ENCODE data around the gene HORMAD2. TPM values are rescaled to one million over a fixed set of nuclear protein-coding genes. Genes with fewer than 3 reads are reported as not detected.
"Not testable (repeated sequence)": the region's sequence is repeated elsewhere in the genome, so short reads cannot be mapped to it uniquely, and the experiment has no call there.

HORMAD2 gene
- total RNA-seq, 3 donors from 2014 or later: not detected

DNA sequence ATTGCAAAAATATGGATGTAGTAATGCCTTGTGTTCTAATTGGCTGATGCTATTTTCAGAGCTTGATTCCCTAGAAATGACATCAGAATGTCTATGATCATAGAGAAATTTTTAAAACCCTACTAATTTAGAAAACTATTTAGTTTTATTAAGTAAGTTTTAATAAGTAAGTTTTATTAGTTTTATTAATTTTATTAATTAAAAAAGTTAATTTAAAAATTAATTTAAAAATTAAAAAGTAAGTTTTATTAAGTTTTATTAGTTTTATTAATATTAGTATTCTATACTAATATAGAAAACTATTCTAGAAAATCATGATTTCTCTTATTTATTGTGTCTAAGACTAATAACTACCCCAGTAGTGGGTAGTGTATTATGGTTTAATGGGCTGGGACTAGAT lies 8.2 kb downstream of the HORMAD2 start:
- H3K27me3 ChIP-seq: no peaks in the 10 kb centered on the region
- H3K4me1 ChIP-seq: no peaks in the 10 kb centered on the region
- DNase-seq (ENCODE audit: low spot score in 2 of 2): no peak
- TF ChIP-seq, protein P1, sequence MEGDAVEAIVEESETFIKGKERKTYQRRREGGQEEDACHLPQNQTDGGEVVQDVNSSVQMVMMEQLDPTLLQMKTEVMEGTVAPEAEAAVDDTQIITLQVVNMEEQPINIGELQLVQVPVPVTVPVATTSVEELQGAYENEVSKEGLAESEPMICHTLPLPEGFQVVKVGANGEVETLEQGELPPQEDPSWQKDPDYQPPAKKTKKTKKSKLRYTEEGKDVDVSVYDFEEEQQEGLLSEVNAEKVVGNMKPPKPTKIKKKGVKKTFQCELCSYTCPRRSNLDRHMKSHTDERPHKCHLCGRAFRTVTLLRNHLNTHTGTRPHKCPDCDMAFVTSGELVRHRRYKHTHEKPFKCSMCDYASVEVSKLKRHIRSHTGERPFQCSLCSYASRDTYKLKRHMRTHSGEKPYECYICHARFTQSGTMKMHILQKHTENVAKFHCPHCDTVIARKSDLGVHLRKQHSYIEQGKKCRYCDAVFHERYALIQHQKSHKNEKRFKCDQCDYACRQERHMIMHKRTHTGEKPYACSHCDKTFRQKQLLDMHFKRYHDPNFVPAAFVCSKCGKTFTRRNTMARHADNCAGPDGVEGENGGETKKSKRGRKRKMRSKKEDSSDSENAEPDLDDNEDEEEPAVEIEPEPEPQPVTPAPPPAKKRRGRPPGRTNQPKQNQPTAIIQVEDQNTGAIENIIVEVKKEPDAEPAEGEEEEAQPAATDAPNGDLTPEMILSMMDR (IDR thresholded peaks at IDR 0.05): no peak
- no peak for TF ChIP-seq POLR2AphosphoS5 (IDR thresholded peaks at IDR 0.05)
- no peak for TF ChIP-seq POLR2A (IDR thresholded peaks at IDR 0.05)
- no peaks in the 10 kb centered on the region for H3K36me3 ChIP-seq
- H3K4me3 ChIP-seq: no peak overlapping the region
- no peak overlapping the region for H3K27ac ChIP-seq
- intact Hi-C loops (cut with DNase I; ENCODE audit: low total_unique reads): no loop called here
- H3K9me3 ChIP-seq: no peaks in the 10 kb centered on the region

DNA sequence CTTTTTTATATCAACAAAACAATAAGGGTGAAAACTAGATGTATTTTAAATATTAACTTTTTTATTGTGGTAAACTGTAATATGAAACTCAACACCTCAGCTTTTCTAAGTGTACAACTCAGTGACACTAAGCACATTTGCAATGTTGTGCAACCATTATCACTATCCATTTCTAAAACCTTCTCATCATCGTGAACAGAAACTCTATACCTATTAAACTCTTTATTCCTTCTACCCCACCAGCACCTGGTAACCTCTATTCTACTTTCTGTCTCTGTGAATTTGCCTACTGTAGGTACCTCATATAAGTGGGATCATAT lies 9.4 kb downstream of the HORMAD2 start:
- DNase-seq (ENCODE audit: low spot score in 2 of 2): no peak
- no peaks in the 10 kb centered on the region for H3K9me3 ChIP-seq
- TF ChIP-seq POLR2AphosphoS5 (IDR thresholded peaks at IDR 0.05): no peak
- TF ChIP-seq POLR2A (IDR thresholded peaks at IDR 0.05): no peak
- TF ChIP-seq, protein P1 (IDR thresholded peaks at IDR 0.05): no peak
- no peaks in the 10 kb centered on the region for H3K36me3 ChIP-seq
- no peaks in the 10 kb centered on the region for H3K27me3 ChIP-seq
- intact Hi-C loops (cut with DNase I; ENCODE audit: low total_unique reads): no loop called here
- H3K4me3 ChIP-seq: no peak overlapping the region
- H3K27ac ChIP-seq: peak overlapping the region in 1 of 2 donors; percentile 19
- H3K4me1 ChIP-seq: no peaks in the 10 kb centered on the region

DNA sequence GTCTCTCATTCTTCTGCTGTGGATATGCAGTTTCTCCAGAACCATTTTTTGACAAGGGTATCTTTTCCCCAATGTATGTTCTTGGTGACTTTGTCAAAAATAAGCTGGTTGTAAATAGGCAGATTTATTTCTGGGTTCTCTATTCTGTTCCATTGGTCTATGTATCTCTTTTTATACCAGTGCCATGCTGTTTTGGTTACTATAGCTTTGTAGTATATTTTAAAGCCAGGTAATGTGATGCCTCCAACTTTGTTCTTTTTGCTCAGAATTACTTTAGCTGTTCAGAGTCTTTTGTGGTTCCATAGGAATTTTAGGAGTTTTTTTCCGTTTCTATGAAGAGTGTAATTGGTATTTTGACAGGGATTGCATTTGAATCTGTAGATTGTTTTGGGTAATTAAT lies 12.4 kb downstream of the HORMAD2 start:
- H3K9me3 ChIP-seq: no peaks in the 10 kb centered on the region
- no peaks in the 10 kb centered on the region for H3K4me1 ChIP-seq
- TF ChIP-seq, protein P1 (IDR thresholded peaks at IDR 0.05): no peak
- TF ChIP-seq POLR2AphosphoS5 (IDR thresholded peaks at IDR 0.05) (no peak), POLR2A (IDR thresholded peaks at IDR 0.05) (no peak)
- H3K4me3 ChIP-seq: no peak overlapping the region
- DNase-seq (ENCODE audit: low spot score in 2 of 2): no peak
- H3K27me3 ChIP-seq: no peaks in the 10 kb centered on the region
- H3K36me3 ChIP-seq: no peaks in the 10 kb centered on the region
- intact Hi-C loops (cut with DNase I; ENCODE audit: low total_unique reads): no loop called here
- H3K27ac ChIP-seq: no peak overlapping the region

GRCh38 chr22:30094804-30095203 lies 14.5 kb downstream of the HORMAD2 start:
- TF ChIP-seq POLR2AphosphoS5 (IDR thresholded peaks at IDR 0.05) (no peak), POLR2A (IDR thresholded peaks at IDR 0.05) (no peak)
- TF ChIP-seq, protein P1 (IDR thresholded peaks at IDR 0.05): no peak
- no peak for DNase-seq (ENCODE audit: low spot score in 2 of 2)
- intact Hi-C loops (cut with DNase I; ENCODE audit: low total_unique reads): no loop called here
- Histone ChIP-seq H3K9me3 (no peaks in the 10 kb centered on the region), H3K4me3 (no peak overlapping the region), H3K27ac (no peak overlapping the region), H3K4me1 (no peaks in the 10 kb centered on the region), H3K36me3 (no peaks in the 10 kb centered on the region), H3K27me3 (no peaks in the 10 kb centered on the region)

GRCh38 chr22:30097861-30098260 lies 17.6 kb downstream of the HORMAD2 start:
- intact Hi-C loops (cut with DNase I; ENCODE audit: low total_unique reads): no loop called here
- H3K27me3 ChIP-seq: no peaks in the 10 kb centered on the region
- H3K9me3 ChIP-seq: no peaks in the 10 kb centered on the region
- no peak overlapping the region for H3K27ac ChIP-seq
- no peaks in the 10 kb centered on the region for H3K36me3 ChIP-seq
- TF ChIP-seq POLR2AphosphoS5 (IDR thresholded peaks at IDR 0.05): no peak
- no peak for TF ChIP-seq POLR2A (IDR thresholded peaks at IDR 0.05)
- TF ChIP-seq, protein P1 (IDR thresholded peaks at IDR 0.05): no peak
- H3K4me3 ChIP-seq: no peak overlapping the region
- no peaks in the 10 kb centered on the region for H3K4me1 ChIP-seq
- DNase-seq (ENCODE audit: low spot score in 2 of 2): no peak

DNA sequence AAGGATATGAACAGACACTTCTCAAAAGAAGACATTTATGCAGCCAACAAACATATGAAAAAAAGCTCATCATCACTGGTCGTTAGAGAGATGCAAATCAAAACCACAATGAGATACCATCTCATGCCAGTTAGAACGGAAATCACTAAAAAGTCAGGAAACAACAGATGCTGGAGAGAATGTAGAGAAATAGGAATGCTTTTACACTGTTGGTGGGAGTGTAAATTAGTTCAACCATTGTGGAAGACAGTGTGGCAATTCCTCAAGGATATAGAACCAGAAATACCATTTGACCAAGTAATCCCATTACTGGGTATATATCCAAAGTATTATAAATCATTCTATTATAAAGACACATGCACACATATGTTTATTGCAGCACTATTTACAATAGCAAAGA lies 20.5 kb downstream of the HORMAD2 start:
- intact Hi-C loops (cut with DNase I; ENCODE audit: low total_unique reads); H3K27ac ChIP-seq; H3K27me3 ChIP-seq; H3K4me3 ChIP-seq; H3K36me3 ChIP-seq; H3K9me3 ChIP-seq; DNase-seq (ENCODE audit: low spot score in 2 of 2); H3K4me1 ChIP-seq: not testable (repeated sequence)
